CD4-positive, alpha-beta T cell (primary cell): ENCODE results near the gene TCF12. TPM values are rescaled to one million over a fixed set of nuclear protein-coding genes. Genes with fewer than 3 reads are reported as not detected.

Experiments
- ATAC-seq: fragments of 200-7000 bp; cut with Tn5 transposase; one replicate; pipeline ENCODE4 v1.10.0; 2022; ENCODE audit warnings: mild to moderate bottlenecking; ENCODE audit not compliant: poor library complexity
- CTCF ChIA-PET: fragments of 350-600 bp; sonication (Branson Sonifier 250); formaldehyde crosslinking; loops from one replicate; lab custom pipeline; 2021; ENCODE audit warnings: antibody characterized with exemption, inconsistent platforms; lab: Charles Lee
- POLR2A ChIA-PET: fragments of 350-600 bp; sonication (Branson Sonifier 250); formaldehyde crosslinking; loops from one replicate; lab custom pipeline; 2021; ENCODE audit warnings: antibody characterized with exemption, inconsistent platforms; lab: Charles Lee
- DNase-seq, 14 experiments: peaks; one replicate each; pipeline ENCODE4 v3.0.0-alpha.2; 2013 to 2020; ENCODE audit warnings: mixed read lengths in 2 of 14
- H3K27ac ChIP-seq, 2 donors: one replicate each; pipeline versions ENCODE4 v1.5.1 to v1.7.0; 2013; ENCODE audit warnings: low read length in 2 of 2, low read depth in 1 of 2, mild to moderate bottlenecking in 1 of 2
- H3K27me3 ChIP-seq, 2 experiments: 1 replicate in 1 of 2; 2 replicates in 1 of 2; pipeline versions ENCODE4 v1.6.1 to v1.7.0; 2013; ENCODE audit warnings: low read length in 2 of 2, control low read depth in 1 of 2, mild to moderate bottlenecking in 1 of 2, moderate library complexity in 1 of 2; ENCODE audit not compliant: insufficient read depth in 2 of 2, control insufficient read depth in 1 of 2
- H3K36me3 ChIP-seq: one replicate; pipeline ENCODE4 v1.6.1; 2013; ENCODE audit warnings: low read length, control low read depth; ENCODE audit not compliant: insufficient read depth
- H3K4me1 ChIP-seq: one replicate; pipeline ENCODE4 v1.6.1; 2013; ENCODE audit warnings: low read length, control low read depth; ENCODE audit not compliant: insufficient read depth
- H3K4me3 ChIP-seq: one replicate; pipeline ENCODE4 v1.5.1; 2013; ENCODE audit warnings: mild to moderate bottlenecking, low read length, moderate library complexity
- H3K9me3 ChIP-seq, 2 experiments: 1 replicate in 1 of 2; 2 replicates in 1 of 2; pipeline versions ENCODE4 v1.6.1 to v1.7.0; 2013; ENCODE audit warnings: low read length in 2 of 2, mild to moderate bottlenecking in 2 of 2, control low read depth in 1 of 2, moderate library complexity in 1 of 2; ENCODE audit not compliant: control insufficient read depth in 1 of 2, insufficient read depth in 1 of 2
- H3K27ac Mint-ChIP-seq: one replicate; pipeline ENCODE4 v1.8.0; 2020; ENCODE audit warnings: mixed read lengths
- H3K27me3 Mint-ChIP-seq: one replicate; pipeline ENCODE4 v1.8.0; 2021; ENCODE audit warnings: mixed read lengths
- H3K36me3 Mint-ChIP-seq: one replicate; pipeline ENCODE4 v1.8.0; 2021; ENCODE audit warnings: low read depth, mixed read lengths
- H3K4me1 Mint-ChIP-seq: one replicate; pipeline ENCODE4 v1.8.0; 2021; ENCODE audit warnings: low read depth, mixed read lengths
- H3K4me3 Mint-ChIP-seq: one replicate; pipeline ENCODE4 v1.8.0; 2020; ENCODE audit warnings: mild to moderate bottlenecking, mixed read lengths
- H3K9me3 Mint-ChIP-seq: one replicate; pipeline ENCODE4 v1.8.0; 2020; ENCODE audit warnings: mixed read lengths
- intact Hi-C, 2 experiments: fragments of 100-400 bp; cut with DNase I in 1 of 2; cut with micrococcal nuclease in 1 of 2; formaldehyde crosslinking; loops; one replicate each; pipeline versions ENCODE4 v1.15.1 to v1.9.0; 2023 to 2025; cut with DNase I, micrococcal nuclease
- total RNA-seq, 174 experiments: library from RNA in 2 of 174; stranded (reverse) in 2 of 174; gene quantifications; one replicate each; pipeline ENCODE4 v1.2.3 and lab custom pipeline; 2021 to 2026
- TF ChIP-seq, protein P1 (sequence below): fragments of 200-600 bp; IDR thresholded peaks from one replicate; pipeline ENCODE4 v1.8.0; 2022; ENCODE audit warnings: antibody characterized with exemption, mild to moderate bottlenecking

Gene TCF12
- total RNA-seq, 2 experiments from 2014 or later: 54.0 TPM

DNA sequence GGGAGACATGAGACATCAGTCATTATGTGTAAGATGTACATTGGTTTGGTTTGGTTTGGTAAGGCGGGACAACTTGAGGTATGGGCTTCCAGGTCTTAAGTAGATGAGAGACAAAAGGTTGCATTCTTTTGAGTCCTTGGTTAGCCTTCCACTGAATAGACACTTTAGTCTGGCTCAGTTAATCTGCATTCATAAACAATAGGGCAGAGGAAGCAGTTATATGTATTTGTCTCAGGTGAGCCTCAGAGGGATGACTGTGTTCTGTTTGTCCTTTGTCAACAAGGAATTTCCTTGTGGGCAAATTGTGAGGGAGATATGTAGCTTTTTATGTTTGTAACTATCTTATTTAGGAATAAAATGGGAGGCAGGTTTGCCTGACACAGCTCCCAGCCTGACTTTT, 50.4 kb downstream of the TCF12 start:
- no peak overlapping the region for H3K4me3 ChIP-seq
- H3K27ac Mint-ChIP-seq: no peak overlapping the region
- CTCF ChIA-PET: no interaction called here
- TF ChIP-seq, protein P1, sequence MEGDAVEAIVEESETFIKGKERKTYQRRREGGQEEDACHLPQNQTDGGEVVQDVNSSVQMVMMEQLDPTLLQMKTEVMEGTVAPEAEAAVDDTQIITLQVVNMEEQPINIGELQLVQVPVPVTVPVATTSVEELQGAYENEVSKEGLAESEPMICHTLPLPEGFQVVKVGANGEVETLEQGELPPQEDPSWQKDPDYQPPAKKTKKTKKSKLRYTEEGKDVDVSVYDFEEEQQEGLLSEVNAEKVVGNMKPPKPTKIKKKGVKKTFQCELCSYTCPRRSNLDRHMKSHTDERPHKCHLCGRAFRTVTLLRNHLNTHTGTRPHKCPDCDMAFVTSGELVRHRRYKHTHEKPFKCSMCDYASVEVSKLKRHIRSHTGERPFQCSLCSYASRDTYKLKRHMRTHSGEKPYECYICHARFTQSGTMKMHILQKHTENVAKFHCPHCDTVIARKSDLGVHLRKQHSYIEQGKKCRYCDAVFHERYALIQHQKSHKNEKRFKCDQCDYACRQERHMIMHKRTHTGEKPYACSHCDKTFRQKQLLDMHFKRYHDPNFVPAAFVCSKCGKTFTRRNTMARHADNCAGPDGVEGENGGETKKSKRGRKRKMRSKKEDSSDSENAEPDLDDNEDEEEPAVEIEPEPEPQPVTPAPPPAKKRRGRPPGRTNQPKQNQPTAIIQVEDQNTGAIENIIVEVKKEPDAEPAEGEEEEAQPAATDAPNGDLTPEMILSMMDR: no peak
- no peaks in the 10 kb centered on the region for H3K9me3 ChIP-seq
- ATAC-seq: no peak
- H3K4me3 Mint-ChIP-seq: no peak overlapping the region
- no peaks in the 10 kb centered on the region for H3K36me3 Mint-ChIP-seq
- intact Hi-C loops: no loop called here
- POLR2A ChIA-PET: no interaction called here
- H3K27me3 Mint-ChIP-seq: no peaks in the 10 kb centered on the region
- peaks cover 5% of the 10 kb centered on the region for H3K4me1 ChIP-seq
- no peaks in the 10 kb centered on the region for H3K27me3 ChIP-seq
- H3K9me3 Mint-ChIP-seq: no peaks in the 10 kb centered on the region
- H3K4me1 Mint-ChIP-seq: peaks cover 73% of the 10 kb centered on the region
- H3K36me3 ChIP-seq: no peaks in the 10 kb centered on the region
- H3K27ac ChIP-seq: no peak overlapping the region
- no peak for DNase-seq

DNA sequence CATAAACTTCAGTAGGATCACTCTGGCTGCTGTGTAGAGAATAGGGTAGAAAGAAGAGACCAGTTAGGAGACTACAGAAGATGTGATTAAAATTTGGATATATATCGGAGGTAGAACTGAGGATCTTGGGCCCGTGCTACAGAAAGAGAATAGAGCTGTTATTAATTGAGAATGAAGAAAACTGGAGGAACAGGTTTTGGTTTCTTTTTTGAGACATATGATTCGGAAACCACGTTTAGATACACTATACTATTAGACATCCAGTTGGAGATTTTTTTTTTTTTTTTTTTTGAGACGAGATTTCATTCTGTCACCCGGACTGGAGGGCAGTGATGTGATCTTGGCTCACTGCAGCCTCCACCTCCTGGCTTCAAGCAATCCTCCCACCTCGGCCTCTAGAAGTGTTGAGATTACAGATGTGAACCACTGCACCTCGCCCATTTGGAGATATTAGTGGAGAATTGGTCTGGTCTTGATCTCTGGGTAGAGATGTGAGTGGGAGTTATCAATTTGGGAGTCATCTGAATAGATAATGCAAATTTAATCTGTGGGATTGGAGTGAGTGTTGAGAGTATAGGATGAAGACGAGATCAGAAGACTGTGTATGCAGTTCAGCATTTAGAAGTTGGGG, 50.9 kb downstream of the TCF12 start:
- Mint-ChIP-seq H3K9me3 (no peaks in the 10 kb centered on the region), H3K27me3 (no peaks in the 10 kb centered on the region), H3K27ac (no peak overlapping the region), H3K36me3 (no peaks in the 10 kb centered on the region), H3K4me1 (peaks cover 72% of the 10 kb centered on the region), H3K4me3 (no peak overlapping the region)
- Histone ChIP-seq H3K4me1 (peaks cover 5% of the 10 kb centered on the region), H3K36me3 (no peaks in the 10 kb centered on the region), H3K4me3 (no peak overlapping the region), H3K9me3 (no peaks in the 10 kb centered on the region), H3K27ac (no peak overlapping the region), H3K27me3 (no peaks in the 10 kb centered on the region)
- intact Hi-C loops: no loop called here
- DNase-seq (no peak), ATAC-seq (no peak)
- CTCF ChIA-PET: no interaction called here
- POLR2A ChIA-PET: no interaction called here
- TF ChIP-seq, protein P1: no peak

DNA sequence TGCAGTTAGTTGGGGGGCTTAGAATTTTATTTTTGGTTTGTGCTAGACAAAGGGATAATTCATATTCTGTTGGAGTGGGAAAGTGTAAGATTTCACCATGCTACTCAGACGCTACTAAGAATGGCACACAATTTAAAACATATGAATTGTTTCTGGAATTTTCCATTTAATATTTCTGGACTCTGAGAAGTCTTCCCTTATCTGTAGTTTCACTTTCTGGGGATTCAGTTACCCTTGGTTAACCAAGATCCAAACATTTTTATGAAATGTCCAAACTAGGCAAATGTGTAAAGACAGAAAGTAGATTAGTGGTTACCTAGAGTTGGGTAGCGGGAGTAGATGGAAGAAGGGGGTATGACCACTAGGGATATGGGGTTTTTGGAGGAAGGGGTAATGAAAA, 53.1 kb downstream of the TCF12 start:
- Mint-ChIP-seq H3K4me3 (no peak overlapping the region), H3K27me3 (no peaks in the 10 kb centered on the region), H3K36me3 (no peaks in the 10 kb centered on the region), H3K4me1 (peaks cover 63% of the 10 kb centered on the region), H3K27ac (no peak overlapping the region), H3K9me3 (no peaks in the 10 kb centered on the region)
- no peak for DNase-seq
- TF ChIP-seq, protein P1: no peak
- Histone ChIP-seq H3K27ac (no peak overlapping the region), H3K4me1 (peaks cover 5% of the 10 kb centered on the region), H3K4me3 (no peak overlapping the region), H3K9me3 (no peaks in the 10 kb centered on the region), H3K36me3 (no peaks in the 10 kb centered on the region), H3K27me3 (no peaks in the 10 kb centered on the region)
- ChIA-PET POLR2A (no interaction called here), CTCF (no interaction called here)
- intact Hi-C loops: no loop called here
- ATAC-seq: no peak
